Left ventricle myocardium inferior (tissue), 1 donor: Measurements from ENCODE around the gene IBA57. TPM values are rescaled to one million over a fixed set of nuclear protein-coding genes. Genes with fewer than 3 reads are reported as not detected.

Source experiments
- DNase-seq: peaks from one replicate; pipeline ENCODE4 v3.0.0-alpha.2; 2020
- H3K27ac ChIP-seq: fragments of 200-600 bp; replicated peaks from 2 replicates; pipeline ENCODE4 v1.8.0; 2021
- H3K27me3 ChIP-seq: fragments of 200-600 bp; 2 replicates; pipeline ENCODE4 v1.8.0; 2021; ENCODE audit warnings: low read depth
- H3K36me3 ChIP-seq: fragments of 200-600 bp; 2 replicates; pipeline ENCODE4 v1.8.0; 2021
- H3K4me1 ChIP-seq: fragments of 200-600 bp; 2 replicates; pipeline ENCODE4 v1.8.0; 2021
- H3K4me3 ChIP-seq: fragments of 200-600 bp; 2 replicates; pipeline ENCODE4 v1.8.0; 2021; ENCODE audit warnings: mild to moderate bottlenecking, moderate library complexity
- H3K9me3 ChIP-seq: fragments of 200-600 bp; replicated peaks from 2 replicates; pipeline ENCODE4 v1.8.0; 2021
- CTCF ChIP-seq: fragments of 200-600 bp; IDR thresholded peaks from 2 replicates; pipeline ENCODE4 v1.8.0; 2021; ENCODE audit warnings: antibody characterized with exemption, mild to moderate bottlenecking, borderline replicate concordance
- intact Hi-C: fragments of 100-400 bp; cut with micrococcal nuclease; formaldehyde crosslinking; loops from one replicate; pipeline ENCODE4 v1.11.0; 2022
- total RNA-seq: library from RNA; stranded (reverse); fragmentation: NEBNext Ultra II Directional; extraction: Animal tissue kit (Norgen Biotek cat#: 25700); gene quantifications from one replicate; pipeline ENCODE4 v1.2.1, GENCODE V29; 2021
- donor health status: DM: no; HTN: yes; CAD: no; lungs with severe emphysema.

The IBA57 gene
- total RNA-seq, 1 donor from 2014 or later, result 15.0 TPM

GRCh38 chr1:228146417-228147150 lies 19.0 kb upstream of the IBA57 start:
- TF ChIP-seq CTCF, result no peak
- peaks cover 37% of the 10 kb centered on the region for H3K36me3 ChIP-seq
- no peak for DNase-seq

GRCh38 chr1:228147151-228147693 lies 18.4 kb upstream of the IBA57 start:
- TF ChIP-seq CTCF, result no peak
- Histone ChIP-seq H3K27me3 (no peaks in the 10 kb centered on the region), H3K4me1 (peaks cover 92% of the 10 kb centered on the region), H3K36me3 (peaks cover 37% of the 10 kb centered on the region), H3K4me3 (no peak overlapping the region), H3K27ac (no peak overlapping the region), H3K9me3 (no peaks in the 10 kb centered on the region)
- no peak for DNase-seq
- intact Hi-C loops, result no loop called here

More at GRCh38 chr1:228146417-228147150, 19.0 kb upstream of the IBA57 start:
- no peaks in the 10 kb centered on the region for H3K27me3 ChIP-seq
- intact Hi-C loops, result no loop called here
- no peaks in the 10 kb centered on the region for H3K9me3 ChIP-seq
- no peak overlapping the region for H3K4me3 ChIP-seq
- no peak overlapping the region for H3K27ac ChIP-seq
- H3K4me1 ChIP-seq, result peaks cover 92% of the 10 kb centered on the region

GRCh38 chr1:228147768-228148167 lies 17.8 kb upstream of the IBA57 start:
- H3K9me3 ChIP-seq, result no peaks in the 10 kb centered on the region
- no peaks in the 10 kb centered on the region for H3K27me3 ChIP-seq
- intact Hi-C loops, result no loop called here
- TF ChIP-seq CTCF, result no peak
- peaks cover 37% of the 10 kb centered on the region for H3K36me3 ChIP-seq
- H3K4me3 ChIP-seq, result no peak overlapping the region
- DNase-seq, result no peak
- H3K27ac ChIP-seq, result peak overlapping the region; percentile 90
- H3K4me1 ChIP-seq, result peaks cover 89% of the 10 kb centered on the region

DNA sequence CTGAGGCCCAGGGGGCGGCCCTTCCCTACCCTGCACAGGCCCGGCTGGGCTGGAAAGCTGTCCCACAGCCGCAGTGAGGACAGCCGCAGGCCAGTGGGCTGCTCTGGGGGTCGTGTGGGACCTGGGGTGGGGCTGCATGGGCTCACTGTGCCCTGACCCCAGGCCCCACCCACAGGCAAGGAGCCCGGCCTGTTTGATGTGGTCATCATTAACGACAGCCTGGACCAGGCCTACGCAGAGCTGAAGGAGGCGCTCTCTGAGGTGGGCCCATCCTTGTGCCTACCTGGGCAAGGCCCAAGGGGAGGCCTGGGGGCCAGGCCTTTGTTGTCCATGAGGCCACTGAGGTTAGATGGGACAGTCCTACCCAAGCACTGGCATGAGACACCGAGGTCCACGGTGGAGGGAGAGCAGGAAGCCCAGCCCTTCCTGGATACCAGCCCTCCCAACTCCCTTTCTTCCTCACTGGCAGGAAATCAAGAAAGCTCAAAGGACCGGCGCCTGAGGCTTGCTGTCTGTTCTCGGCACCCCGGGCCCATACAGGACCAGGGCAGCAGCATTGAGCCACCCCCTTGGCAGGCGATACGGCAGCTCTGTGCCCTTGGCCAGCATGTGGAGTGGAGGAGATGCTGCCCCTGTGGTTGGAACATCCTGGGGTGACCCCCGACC lies 17.3 kb upstream of the IBA57 start:
- Histone ChIP-seq H3K4me1 (peaks cover 83% of the 10 kb centered on the region), H3K27me3 (no peaks in the 10 kb centered on the region), H3K36me3 (peaks cover 37% of the 10 kb centered on the region), H3K9me3 (no peaks in the 10 kb centered on the region), H3K4me3 (peak overlapping the region; percentile 59), H3K27ac (peak overlapping the region; percentile 90)
- DNase-seq, result no peak
- intact Hi-C loops, result no loop called here
- TF ChIP-seq CTCF, result no peak

DNA sequence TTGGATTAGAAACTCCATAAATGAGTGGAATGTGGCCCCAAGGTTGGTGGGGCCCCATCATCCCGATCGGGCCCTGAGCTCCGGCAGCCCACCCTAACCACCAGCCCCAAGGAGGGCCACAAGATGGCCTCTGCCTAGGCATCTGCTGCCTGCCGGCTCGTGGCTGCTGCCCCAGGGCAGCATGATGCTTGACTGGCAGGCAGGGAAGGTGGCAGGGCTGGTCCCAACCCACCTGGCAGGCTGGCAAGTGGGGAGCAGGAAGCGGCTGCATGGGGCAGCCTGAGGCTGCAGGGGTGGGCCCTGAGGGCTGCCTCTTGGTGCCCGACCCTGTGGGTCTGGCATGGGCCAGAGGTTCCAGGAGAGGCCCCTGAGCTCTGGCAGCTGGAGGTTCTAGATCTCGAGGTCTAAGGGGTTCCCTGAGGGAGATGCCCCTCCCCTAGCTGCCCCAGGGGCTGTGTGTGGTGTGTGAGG lies 16.6 kb upstream of the IBA57 start:
- Histone ChIP-seq H3K27ac (peak overlapping the region; percentile 90), H3K36me3 (peaks cover 37% of the 10 kb centered on the region), H3K4me1 (peaks cover 77% of the 10 kb centered on the region), H3K9me3 (no peaks in the 10 kb centered on the region), H3K27me3 (no peaks in the 10 kb centered on the region), H3K4me3 (peak overlapping the region; percentile 59)
- no peak for DNase-seq
- no peak for TF ChIP-seq CTCF
- intact Hi-C loops, result no loop called here
